OCI-LY3 (cell line): ENCODE data around the gene TRIM28.

Experiments
- EZH2phosphoT487 ChIP-seq: fragments of 200-600 bp; shearing (Covaris generic); IDR thresholded peaks from 2 replicates; pipeline ENCODE4 v1.6.1; 2018; ENCODE audit warnings: antibody characterized with exemption, mixed run types, low read depth
- TF ChIP-seq, protein P1 (sequence below): fragments of 200-600, 300-600 bp; sonication (generic); IDR thresholded peaks from 2 replicates; pipeline ENCODE4 v1.5.1; 2014; ENCODE audit warnings: antibody characterized with exemption, low read length, low read depth

DNA sequence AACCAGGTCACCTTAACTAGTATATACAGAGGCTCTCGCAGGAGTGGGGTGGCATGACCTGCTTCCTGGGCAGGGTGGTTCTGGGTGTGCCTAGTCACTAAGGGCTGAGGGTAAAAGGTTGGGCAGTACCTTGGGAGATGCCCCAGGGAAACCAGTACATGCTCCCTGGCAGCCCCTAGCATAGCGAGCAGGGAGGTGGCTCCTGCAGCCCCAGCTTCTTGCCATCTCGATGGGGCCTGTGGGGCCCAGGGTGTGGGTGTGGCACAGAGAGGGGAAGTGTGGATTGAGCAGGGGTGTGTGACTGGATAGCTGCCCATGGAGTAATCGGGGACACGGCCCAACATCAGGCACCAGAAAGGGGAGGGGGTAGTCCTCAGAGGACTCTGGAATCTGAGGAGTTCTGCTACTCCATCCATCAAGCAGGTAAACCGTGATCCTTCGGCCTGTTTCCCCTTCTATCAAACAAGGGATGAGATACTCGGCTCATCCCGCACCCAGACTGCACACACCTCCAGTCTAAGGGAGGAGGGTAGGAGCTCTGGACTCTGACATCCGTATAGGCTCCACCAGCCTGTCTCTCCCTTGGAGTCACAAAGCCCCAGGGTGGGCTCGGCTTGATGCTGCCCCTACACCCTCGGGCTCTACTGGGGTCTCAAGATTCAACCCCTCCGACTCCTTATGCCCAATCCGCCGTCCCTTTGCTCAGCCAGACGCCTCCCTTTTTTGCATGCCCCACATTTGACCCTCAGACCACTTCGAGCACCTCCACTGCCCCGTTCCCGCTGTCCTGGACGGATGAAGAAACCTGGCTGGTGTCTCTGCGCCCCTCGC is 25.4 kb upstream of the TRIM28 start:
- TF ChIP-seq, protein P1, sequence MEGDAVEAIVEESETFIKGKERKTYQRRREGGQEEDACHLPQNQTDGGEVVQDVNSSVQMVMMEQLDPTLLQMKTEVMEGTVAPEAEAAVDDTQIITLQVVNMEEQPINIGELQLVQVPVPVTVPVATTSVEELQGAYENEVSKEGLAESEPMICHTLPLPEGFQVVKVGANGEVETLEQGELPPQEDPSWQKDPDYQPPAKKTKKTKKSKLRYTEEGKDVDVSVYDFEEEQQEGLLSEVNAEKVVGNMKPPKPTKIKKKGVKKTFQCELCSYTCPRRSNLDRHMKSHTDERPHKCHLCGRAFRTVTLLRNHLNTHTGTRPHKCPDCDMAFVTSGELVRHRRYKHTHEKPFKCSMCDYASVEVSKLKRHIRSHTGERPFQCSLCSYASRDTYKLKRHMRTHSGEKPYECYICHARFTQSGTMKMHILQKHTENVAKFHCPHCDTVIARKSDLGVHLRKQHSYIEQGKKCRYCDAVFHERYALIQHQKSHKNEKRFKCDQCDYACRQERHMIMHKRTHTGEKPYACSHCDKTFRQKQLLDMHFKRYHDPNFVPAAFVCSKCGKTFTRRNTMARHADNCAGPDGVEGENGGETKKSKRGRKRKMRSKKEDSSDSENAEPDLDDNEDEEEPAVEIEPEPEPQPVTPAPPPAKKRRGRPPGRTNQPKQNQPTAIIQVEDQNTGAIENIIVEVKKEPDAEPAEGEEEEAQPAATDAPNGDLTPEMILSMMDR, result peak; percentile 32; the same call in 1 of the 2 replicates
- no peak for TF ChIP-seq EZH2phosphoT487
